ENCODE results near the gene GRIP2. TPM values are rescaled to one million over a fixed set of nuclear protein-coding genes. Genes with fewer than 3 reads are reported as not detected.

Gene GRIP2
- total RNA-seq, 1 experiment from 2014 or later = 4.5 TPM

DNA sequence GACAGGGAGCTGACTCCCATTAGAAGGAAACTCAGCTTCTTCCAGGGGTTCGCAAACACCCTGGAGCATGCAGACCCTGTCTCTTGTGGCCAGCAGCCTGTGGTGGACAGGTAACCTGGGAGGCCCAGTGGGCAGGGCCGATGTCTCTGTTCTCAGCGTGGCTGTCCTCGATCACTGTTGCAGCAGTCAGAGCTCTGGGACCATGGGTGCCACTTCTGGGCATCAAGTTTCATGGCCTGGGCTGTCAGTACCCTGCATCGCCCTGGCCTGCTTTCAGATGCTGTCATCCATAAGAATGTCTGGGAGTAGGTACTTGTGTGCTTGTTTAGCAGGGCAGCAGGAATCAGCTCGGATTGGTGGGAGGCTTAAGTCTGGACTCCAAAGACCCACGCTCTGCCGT, 83.3 kb downstream of the GRIP2 start:
- H3K27me3 Mint-ChIP-seq (ENCODE audit: insufficient read depth, unreplicated experiment) = no peaks in the 10 kb centered on the region
- H3K36me3 Mint-ChIP-seq (ENCODE audit: insufficient read depth, unreplicated experiment) = peaks cover 70% of the 10 kb centered on the region
- intact Hi-C loops (cut with micrococcal nuclease; ENCODE audit: unreplicated experiment) = no loop called here
- Histone ChIP-seq H3K4me1 (no peaks in the 10 kb centered on the region), H3K9me3 (no peaks in the 10 kb centered on the region), H3K27me3 (replicated peaks; ENCODE audit: control insufficient read depth, insufficient read depth, low read length) (no peaks in the 10 kb centered on the region), H3K36me3 (ENCODE audit: control insufficient read depth, insufficient read depth, low read length) (peaks cover 8% of the 10 kb centered on the region), H3K4me3 (ENCODE audit: low read depth, low read length) (no peak overlapping the region)
- no peak overlapping the region for H3K4me3 Mint-ChIP-seq (ENCODE audit: unreplicated experiment)
- TF ChIP-seq, protein P1, sequence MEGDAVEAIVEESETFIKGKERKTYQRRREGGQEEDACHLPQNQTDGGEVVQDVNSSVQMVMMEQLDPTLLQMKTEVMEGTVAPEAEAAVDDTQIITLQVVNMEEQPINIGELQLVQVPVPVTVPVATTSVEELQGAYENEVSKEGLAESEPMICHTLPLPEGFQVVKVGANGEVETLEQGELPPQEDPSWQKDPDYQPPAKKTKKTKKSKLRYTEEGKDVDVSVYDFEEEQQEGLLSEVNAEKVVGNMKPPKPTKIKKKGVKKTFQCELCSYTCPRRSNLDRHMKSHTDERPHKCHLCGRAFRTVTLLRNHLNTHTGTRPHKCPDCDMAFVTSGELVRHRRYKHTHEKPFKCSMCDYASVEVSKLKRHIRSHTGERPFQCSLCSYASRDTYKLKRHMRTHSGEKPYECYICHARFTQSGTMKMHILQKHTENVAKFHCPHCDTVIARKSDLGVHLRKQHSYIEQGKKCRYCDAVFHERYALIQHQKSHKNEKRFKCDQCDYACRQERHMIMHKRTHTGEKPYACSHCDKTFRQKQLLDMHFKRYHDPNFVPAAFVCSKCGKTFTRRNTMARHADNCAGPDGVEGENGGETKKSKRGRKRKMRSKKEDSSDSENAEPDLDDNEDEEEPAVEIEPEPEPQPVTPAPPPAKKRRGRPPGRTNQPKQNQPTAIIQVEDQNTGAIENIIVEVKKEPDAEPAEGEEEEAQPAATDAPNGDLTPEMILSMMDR (IDR thresholded peaks at IDR 0.05; ENCODE audit: insufficient read depth in 1 of 2, low read depth in 1 of 2, low read length in 1 of 2, severe bottlenecking in 1 of 2, unreplicated experiment in 1 of 2) = no peak
- POLR2A ChIA-PET = no interaction called here
- no peaks in the 10 kb centered on the region for H3K4me1 Mint-ChIP-seq (ENCODE audit: low read depth, unreplicated experiment)
- no peak overlapping the region for H3K27ac Mint-ChIP-seq (ENCODE audit: unreplicated experiment)
- H3K9me3 Mint-ChIP-seq (ENCODE audit: unreplicated experiment) = no peaks in the 10 kb centered on the region
- no TSS peak for BruUV-seq (replicated peaks)
- CTCF ChIA-PET = no interaction called here
- no peak for DNase-seq

DNA sequence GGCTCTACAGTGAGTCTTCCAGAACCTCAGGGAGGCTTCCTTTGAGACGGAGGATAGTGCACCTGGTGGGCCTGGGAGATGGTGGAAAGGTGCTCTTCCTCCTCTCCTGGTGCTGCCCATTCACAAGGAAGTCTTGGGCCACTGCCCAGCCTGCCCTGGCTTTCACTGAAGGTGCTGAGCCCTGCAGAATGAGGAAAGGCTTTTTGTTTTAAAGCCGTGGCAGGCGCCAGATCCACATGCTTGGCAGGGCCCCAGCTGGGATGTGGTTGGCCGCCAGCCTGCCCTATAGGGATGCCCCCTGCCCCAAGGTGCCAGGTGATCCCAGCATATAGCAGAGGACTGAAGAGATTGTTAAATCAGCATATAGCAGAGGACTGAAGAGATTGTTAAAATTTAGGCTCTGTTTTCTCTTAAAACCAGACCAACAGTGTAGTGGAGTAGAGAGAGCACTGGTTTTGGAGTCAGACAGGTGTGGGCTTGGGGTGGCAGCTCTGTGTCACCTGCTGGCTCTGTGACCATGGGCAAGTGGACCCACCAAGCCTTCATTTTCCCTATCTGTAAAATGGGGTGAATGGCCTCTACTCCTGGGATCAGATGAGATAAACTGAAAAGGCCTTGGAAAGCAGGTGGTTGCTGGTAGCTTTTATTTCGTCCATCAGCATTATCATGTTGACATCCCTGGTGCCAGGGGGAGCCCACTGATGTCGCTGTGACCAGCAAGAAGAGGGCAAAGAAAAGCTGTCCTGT, 84.4 kb downstream of the GRIP2 start:
- BruUV-seq (replicated peaks) = no TSS peak
- CTCF ChIA-PET = no interaction called here
- POLR2A ChIA-PET = no interaction called here

DNA sequence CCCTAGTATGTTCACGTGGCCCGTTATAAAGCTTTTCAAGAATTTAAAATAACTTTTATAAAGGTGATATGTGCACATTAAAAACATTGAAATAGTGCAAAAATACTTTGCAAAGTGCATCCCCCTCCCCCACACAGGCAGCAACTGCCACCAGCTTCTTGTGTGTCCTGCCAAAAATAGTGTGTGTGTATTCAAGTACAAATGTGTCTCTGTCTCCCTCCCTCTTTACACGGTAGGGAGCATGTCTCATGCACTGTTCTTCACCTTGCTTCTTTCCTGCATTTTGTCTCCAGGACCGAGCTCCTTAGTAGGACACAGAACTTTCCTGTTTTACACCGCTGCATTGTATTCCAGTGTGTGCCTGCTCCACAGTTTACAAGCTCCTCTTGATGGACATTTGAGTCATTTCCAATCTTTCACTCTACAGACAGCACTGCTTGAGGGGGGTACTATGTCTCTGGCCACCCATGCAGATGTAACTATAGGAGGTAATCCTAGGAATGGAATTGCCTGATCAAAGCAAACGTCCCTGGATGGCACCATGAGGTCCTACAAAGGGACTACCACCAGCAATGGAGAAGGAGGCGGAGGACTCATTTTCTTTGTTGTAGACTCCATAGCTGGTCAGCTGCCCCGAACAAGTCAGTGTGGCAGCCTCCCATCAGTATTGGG, 85.4 kb downstream of the GRIP2 start:
- no peaks in the 10 kb centered on the region for H3K9me3 Mint-ChIP-seq (ENCODE audit: unreplicated experiment)
- no peaks in the 10 kb centered on the region for H3K4me1 Mint-ChIP-seq (ENCODE audit: low read depth, unreplicated experiment)
- Histone ChIP-seq H3K27me3 (replicated peaks; ENCODE audit: control insufficient read depth, insufficient read depth, low read length) (no peaks in the 10 kb centered on the region), H3K9me3 (no peaks in the 10 kb centered on the region), H3K4me3 (ENCODE audit: low read depth, low read length) (no peak overlapping the region), H3K4me1 (no peaks in the 10 kb centered on the region), H3K36me3 (ENCODE audit: control insufficient read depth, insufficient read depth, low read length) (peaks cover 2% of the 10 kb centered on the region)
- no TSS peak for BruUV-seq (replicated peaks)
- intact Hi-C loops (cut with micrococcal nuclease; ENCODE audit: unreplicated experiment) = no loop called here
- H3K27me3 Mint-ChIP-seq (ENCODE audit: insufficient read depth, unreplicated experiment) = no peaks in the 10 kb centered on the region
- TF ChIP-seq, protein P1 (IDR thresholded peaks at IDR 0.05; ENCODE audit: insufficient read depth in 1 of 2, low read depth in 1 of 2, low read length in 1 of 2, severe bottlenecking in 1 of 2, unreplicated experiment in 1 of 2) = no peak
- DNase-seq = no peak
- CTCF ChIA-PET = no interaction called here
- H3K36me3 Mint-ChIP-seq (ENCODE audit: insufficient read depth, unreplicated experiment) = peaks cover 67% of the 10 kb centered on the region
- POLR2A ChIA-PET = interaction anchor here (0.5 kb wide), 1 partner anchor 1486 kb away, joined by 3 read pairs; no protein-coding TSS in a partner anchor
- no peak overlapping the region for H3K4me3 Mint-ChIP-seq (ENCODE audit: unreplicated experiment)
- no peak overlapping the region for H3K27ac Mint-ChIP-seq (ENCODE audit: unreplicated experiment)

More for the DNA sequence above, 84.4 kb downstream of the GRIP2 start:
- Mint-ChIP-seq H3K4me1 (ENCODE audit: low read depth, unreplicated experiment) (no peaks in the 10 kb centered on the region), H3K27me3 (ENCODE audit: insufficient read depth, unreplicated experiment) (no peaks in the 10 kb centered on the region), H3K36me3 (ENCODE audit: insufficient read depth, unreplicated experiment) (peaks cover 67% of the 10 kb centered on the region), H3K27ac (ENCODE audit: unreplicated experiment) (no peak overlapping the region), H3K4me3 (ENCODE audit: unreplicated experiment) (no peak overlapping the region), H3K9me3 (ENCODE audit: unreplicated experiment) (no peaks in the 10 kb centered on the region)
- H3K36me3 ChIP-seq (ENCODE audit: control insufficient read depth, insufficient read depth, low read length) = peaks cover 8% of the 10 kb centered on the region
- no peaks in the 10 kb centered on the region for H3K9me3 ChIP-seq
- H3K27me3 ChIP-seq (replicated peaks; ENCODE audit: control insufficient read depth, insufficient read depth, low read length) = no peaks in the 10 kb centered on the region
- intact Hi-C loops (cut with micrococcal nuclease; ENCODE audit: unreplicated experiment) = no loop called here
- no peak for DNase-seq
- no peak overlapping the region for H3K4me3 ChIP-seq (ENCODE audit: low read depth, low read length)
- no peaks in the 10 kb centered on the region for H3K4me1 ChIP-seq
- TF ChIP-seq, protein P1 (IDR thresholded peaks at IDR 0.05; ENCODE audit: insufficient read depth in 1 of 2, low read depth in 1 of 2, low read length in 1 of 2, severe bottlenecking in 1 of 2, unreplicated experiment in 1 of 2) = no peak
